Stimulated activated CD8-positive, alpha-beta memory T cell treated with anti-CD3 and anti-CD28 coated beads, Interleukin-12 subunit alpha, Interleukin-12 subunit beta, amount 100 ng/mL, for 1 hour (primary cell): ENCODE results near the gene GLYR1.

ENCODE experiments used
- DNase-seq: peaks from one replicate; pipeline ENCODE4 v3.0.0-alpha.2; 2020; ENCODE audit warnings: low read depth

GLYR1 gene

DNA sequence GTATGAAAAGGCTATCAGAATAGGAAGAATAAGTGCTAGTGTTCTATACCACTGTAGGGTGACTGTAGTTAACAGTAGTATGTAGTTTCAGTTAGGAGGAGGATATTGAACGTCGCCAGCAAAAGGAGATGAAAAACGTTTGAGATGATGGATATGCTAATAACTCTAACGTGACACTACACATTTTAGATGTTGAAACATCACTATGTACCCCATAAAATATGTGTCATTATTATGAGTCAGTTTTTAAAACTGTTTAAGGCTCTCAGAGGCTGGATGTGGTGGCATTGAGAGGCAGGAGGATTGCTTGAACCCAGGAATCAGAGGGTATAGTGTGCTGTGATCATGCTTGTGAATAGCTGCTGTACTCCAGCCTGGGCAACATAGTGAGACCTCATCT is 32.0 kb upstream of the GLYR1 start:
- DNase-seq: no peak

DNA sequence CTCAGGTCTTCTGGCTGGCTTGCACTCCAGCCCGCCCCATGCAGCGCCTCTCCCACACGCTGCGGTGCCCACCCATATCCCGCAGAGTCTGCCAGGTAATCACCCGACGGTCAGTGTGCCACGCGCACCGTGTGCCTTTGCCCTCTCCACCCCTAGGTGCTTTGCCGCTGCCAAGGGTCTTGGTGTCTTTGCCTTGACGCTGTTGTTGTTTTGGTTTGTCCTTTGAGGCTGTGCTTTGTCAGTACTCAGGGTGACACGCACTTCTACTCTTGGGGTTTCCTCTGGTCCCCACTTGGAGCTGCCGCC is 30.2 kb upstream of the GLYR1 start:
- no peak for DNase-seq

DNA sequence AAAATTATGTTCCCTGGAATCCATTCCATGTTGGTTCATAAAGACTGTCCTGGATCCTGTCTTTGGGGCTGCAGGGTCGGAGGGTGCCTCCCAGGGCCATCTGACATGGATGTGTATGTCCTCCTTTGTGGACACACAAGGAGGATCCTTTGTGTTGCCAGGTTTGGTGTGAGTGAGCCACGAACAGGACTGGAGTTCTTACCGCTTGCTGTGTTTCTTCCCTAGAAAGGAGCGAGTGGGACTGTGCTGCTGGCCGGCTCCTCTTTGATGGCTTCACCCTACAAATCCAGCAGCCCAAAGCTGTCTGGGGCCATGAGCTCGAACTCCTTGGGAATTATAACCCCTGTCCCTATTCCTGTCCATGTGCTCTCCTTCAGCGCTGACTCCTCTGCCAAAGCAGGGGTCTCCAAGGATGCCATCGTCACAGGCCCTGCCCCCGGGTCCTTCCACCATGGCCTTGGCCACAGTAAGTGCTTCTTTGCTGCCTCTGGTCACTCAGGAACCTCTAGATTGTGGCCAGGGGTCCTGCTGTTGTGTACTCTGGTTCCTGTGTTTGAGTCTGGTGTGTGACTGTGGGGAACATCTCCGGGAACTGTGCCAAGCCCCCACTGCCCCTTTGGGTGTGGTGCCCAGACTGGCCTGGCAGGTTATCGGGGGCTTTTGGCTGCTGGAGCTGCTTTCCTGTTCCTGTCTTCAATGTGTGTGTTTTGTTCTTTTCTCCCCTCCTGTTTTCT is 29.7 kb upstream of the GLYR1 start:
- DNase-seq: no peak

DNA sequence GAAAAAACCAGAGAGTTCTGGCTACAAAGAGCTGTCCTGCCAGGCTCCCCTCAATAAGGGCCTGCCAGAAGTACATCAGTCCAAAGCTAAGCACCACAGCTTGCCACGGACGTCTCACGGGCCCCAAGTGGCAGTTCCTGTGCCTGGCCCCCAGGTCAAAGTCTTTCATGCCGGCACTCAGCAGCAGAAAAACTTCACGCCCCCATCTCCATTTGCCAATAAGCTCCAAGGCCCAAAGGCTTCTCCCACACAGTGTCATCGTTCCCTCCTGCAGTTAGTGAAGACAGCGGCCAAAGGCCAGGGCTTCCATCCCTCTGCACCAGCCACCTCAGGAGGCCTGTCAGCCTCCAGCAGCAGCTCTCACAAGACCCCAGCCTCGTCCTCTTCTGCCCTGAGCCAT is 27.6 kb upstream of the GLYR1 start:
- no peak for DNase-seq

DNA sequence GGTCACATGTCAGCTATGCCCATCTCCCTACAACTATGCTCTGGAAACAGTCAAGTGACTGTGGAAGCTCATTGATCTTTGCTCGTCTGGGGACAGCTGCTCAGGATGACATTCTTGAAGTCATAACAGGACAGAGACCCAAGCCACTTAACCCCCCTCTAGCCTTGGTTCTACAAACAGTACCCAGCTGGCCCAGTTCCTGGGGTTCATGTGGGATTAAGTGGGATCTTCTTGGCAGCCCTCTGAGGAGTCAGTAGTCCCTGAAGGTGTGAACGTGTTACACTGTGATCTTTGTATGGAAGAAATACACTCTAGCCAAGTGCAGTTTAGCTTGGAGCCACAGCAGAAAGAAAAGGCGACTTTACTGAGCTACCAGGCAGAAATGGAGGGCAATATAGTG is 26.0 kb upstream of the GLYR1 start:
- no peak for DNase-seq

DNA sequence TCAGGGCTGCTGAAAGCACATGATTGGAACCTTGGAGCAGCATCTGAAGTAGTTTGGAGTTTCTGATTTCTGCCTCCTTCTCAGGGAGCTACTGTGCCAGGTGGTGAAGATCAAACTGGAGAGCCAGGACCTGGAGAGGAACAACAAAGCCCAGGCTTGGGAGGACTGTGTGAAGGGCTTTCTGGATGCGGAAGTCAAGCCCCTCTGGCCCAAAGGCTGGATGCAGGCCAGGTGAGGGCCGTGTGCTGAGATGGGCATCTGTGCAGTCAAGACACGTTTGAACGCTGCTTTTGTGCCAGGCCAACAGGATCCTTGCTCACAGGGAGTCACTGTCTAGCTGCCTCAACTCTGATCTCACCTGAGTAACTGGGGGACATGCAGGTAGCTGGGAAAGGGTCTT is 24.0 kb upstream of the GLYR1 start:
- DNase-seq: no peak

DNA sequence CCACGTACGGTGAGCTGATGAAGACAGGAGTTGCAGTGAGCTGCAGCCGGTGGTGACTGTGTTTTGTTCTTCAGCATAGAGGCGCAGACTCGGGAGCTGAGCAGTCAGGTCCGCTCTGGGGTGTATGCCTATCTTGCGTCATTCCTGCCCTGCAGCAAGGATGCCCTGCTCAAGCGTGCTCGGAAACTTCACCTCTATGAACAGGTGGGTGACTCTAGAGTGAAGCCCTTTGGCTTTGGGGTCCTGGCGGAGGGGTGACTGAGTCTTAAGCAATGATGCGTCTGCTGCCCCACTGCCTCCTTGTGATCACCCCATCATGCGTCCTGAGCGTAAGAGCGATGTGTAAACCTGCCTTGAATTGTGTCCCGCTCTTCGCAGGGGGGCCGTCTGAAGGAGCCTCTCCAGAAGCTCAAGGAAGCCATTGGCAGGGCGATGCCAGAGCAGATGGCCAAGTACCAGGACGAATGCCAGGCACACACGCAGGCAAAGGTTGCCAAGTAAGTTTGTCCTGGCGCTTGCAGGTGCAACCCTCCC is 23.1 kb upstream of the GLYR1 start:
- DNase-seq: no peak

DNA sequence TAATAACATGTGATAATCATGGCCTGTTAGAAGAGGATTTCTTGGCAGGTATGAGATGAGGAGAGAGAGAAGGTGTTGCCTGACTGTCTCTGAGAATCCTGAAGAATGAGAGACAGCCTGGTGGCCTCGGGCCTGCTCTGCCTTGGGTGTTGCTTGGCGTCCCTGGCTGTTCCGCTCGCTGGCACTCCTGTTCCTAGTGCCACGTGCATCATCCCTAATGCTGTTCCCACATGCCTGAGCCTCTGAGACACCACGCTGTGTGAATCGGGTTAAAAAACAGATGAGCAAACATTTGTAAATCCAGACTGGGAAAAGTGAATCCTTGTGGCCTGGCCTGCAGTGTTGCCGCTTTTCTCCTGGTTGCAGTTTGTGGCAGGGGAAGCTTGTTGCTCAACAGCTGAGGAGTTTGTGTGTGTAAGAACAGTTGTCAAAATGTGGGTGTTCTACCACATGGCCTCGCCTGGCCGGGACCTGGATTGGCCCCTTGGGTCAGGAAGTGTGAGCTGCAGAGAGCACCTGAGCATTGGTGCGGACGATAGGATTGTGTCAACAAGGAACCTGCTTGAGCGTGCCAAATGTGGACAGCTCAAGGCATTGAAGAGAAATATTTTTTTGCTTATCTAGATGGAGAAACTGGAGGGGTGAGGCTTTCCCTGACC is 22.2 kb upstream of the GLYR1 start:
- DNase-seq: no peak

DNA sequence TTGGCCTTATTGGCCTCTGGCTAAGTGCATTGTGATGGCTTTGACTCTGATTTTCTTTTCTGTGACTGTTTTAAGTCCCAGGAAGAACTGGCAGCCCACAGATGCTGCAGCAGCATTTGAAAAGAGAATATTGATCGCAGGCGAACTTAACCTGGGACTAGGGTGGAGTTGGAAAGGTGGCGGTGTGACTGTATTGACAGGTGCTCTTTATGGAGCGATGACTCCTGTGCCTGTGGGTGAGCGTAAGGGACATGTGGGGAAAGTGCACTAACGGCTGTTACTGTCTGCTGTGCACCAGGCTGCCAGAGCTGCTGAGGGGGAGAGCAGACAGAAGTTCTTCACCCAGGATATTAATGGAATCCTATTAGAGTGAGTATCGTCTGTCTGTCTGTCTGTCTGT is 21.4 kb upstream of the GLYR1 start:
- no peak for DNase-seq

DNA sequence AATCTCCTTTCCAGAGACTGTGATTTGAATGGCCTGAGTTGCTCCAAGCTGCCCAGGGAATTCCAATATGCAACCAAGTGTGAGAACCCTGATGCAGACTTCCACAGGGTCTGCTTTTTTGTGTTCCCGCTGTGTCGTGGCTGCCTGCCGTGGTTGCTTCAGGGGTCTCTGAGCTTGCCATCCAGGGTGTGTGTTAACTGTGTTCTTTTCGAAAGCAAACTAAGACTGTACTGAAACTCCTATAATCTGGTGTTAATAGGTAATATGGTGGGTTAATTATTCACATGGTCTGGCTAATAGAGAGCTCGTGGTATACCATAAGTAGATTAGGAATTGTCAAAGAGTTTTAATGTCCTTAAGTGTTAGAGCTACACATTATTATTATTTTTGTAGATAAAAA is 20.9 kb upstream of the GLYR1 start:
- DNase-seq: no peak

DNA sequence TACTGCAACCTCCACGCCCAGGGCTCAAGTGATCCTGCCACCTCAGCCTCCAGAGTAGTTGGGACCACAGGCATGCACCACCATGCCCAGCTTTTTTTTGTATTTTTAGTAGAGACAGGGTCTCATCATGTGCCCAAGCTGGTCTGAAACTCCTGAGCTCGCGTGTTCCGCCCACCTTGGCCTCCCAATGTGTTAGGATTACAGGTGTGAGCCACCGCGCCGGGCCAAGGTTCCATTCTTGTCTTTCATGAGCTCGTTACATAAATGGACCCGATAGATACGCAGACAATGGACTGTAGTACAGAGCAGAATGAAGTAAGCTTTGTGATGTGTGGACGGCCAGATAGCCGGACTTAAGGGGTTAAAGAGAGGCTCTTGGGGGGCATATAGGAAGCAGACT is 19.5 kb upstream of the GLYR1 start:
- DNase-seq: no peak

DNA sequence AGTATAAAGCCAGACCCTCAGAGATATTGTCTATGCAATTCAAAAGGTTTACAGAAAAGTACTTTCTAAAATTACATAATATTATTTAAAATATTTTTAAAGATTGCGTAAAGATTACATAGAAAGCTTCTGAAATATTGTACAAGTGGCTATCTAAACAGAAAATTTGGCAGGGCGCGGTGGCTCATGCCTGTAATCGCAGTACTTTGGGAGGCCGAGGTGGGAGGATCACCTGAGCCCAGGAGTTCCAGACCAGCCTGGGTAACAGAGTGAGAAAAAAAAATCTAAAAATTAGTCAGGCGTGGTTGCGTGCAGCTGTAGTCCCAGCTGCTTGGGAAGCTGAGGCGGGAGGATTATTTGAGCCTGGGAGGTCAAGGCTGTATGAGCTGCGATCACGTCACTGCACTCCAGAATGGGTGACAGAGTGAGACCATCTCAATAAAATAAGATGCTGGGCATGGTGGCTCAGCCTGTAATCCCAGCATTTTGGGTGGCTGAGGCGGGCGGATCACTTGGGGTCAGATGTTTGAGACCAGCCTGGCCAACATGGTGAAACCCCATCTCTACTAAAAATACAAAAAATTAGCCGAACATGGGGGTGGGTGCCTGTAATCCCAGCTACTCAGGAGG is 18.3 kb upstream of the GLYR1 start:
- DNase-seq: no peak

DNA sequence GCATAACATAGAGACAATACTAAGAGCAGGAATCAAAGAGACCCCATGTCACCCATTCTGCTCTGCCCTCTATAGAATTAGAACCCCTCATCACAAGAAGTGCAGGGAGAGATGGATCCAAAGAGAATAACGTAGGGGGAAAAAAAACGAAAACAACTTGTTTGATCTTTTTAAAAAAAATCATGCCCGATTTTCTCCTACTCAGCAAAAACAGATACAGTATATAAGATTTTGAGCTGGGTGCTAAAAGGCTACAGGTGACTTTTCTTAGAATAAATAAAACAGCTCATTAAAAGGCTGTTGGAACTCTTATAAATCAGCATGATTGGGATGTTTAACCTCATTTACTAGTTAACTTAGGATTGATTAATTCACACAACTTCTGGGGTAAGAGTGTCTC is 17.6 kb upstream of the GLYR1 start:
- no peak for DNase-seq

DNA sequence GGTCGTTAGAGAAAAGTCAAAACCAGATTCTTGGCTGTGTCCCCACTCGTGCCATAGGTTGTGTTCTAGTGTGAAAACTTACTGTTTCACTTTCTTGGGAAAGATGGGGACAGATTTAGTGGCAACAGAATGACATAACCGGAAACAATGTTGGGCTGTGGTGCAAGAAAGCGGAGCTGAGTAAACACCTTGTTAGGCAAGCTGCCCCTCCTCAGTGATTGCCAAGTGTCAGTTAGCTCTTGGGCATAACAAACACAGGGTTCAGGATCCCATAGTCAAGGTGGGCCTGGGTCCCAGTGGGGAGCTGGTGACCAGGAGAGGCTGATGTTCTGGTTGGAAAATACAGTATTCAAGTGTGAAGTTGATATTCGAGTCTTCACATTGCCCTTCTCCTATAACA is 15.6 kb upstream of the GLYR1 start:
- no peak for DNase-seq

DNA sequence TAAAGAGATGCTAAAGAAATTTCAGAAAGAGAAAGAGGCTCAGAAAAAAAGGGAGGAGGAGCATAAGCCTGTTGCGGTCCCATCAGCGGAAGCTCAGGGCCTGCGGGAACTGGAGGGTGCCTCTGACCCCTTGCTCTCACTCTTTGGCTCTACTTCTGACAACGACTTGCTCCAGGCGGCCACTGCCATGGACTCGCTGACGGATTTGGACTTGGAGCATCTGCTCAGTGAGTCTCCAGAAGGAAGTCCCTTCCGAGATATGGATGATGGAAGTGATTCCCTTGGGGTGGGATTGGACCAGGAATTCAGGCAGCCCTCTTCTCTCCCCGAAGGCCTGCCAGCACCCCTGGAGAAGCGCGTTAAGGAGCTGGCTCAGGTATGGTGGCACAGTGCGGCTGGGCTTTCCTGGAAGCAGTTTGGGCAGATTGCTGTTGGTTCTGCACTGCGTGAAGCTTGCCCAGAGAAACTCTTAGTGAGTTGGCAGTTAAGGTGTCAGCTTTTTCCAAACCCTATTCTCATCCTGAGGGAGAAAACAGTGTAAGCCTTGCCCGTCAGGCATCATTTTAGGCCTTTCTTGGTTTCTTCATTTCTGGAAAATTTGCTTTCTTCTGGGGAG is 13.7 kb upstream of the GLYR1 start:
- no peak for DNase-seq

DNA sequence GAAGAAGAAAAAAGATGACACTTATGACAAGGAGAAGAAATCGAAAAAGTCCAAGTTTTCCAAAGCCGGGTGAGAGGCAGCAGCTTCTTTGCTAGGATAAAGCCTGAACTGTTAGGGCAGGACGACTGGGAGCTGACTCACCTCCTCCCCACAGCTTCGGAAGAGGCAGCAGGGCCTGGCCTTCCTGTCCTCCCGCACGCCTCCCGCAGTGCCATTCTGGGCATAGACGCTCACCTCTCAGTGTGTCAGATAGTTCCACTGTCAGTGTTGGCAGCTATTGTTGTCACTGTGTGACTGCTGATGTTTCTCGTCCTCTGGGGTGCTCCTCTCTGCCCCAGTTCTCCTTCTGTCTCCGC is 12.8 kb upstream of the GLYR1 start:
- DNase-seq: no peak

DNA sequence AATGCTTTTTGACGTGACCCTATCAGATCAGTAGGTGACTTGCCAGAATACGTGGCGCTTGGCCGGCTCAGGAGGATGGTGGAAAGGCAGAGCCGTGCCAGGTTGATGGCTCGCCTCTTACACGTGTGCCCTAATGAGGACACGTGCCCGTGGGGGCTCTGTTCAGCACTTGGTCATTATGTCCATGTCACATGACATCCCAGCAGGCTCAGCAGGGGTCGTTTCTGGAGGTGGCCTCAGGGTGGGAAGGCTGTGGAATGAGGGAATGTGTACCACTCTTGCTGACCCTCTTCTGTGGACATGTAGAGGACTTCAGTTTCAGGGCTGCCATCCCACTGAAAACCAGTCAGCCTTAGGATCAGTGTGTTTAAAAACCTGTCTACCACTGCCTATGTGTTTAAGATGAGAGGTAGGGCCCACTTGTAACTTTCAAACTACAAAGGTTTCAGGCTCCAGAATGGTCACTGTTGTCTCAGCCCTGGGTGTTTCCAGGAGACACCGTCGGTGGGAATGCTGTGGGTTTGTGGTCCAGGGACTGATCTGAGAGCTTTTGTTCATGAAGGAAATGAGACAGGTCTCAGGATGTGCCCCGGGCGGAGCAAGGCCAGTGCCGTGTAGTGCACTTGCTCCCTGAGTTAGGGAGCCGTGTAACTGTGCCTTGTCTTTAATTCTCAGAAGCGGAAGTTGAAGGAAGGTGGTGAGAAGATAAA is 12.3 kb upstream of the GLYR1 start:
- no peak for DNase-seq

DNA sequence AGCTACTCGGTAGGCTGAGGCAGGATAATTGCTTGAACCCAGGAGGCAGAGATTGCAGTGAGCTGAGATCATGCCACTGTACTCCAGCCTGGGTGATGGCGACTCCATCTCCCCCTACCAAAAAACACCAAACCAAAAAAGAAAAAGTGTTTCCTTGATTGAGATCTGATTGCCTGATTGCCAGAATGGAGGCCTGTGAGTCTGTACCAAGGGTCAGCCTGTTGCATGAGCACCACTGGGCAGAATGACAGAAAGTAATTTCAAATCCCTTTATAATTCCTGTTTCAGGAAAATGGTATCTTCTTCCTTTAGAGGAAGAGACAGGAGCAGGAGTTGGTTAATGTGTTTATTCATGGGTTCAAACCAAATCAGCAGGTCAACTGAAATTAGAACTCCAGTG is 8.7 kb upstream of the GLYR1 start:
- no peak for DNase-seq

DNA sequence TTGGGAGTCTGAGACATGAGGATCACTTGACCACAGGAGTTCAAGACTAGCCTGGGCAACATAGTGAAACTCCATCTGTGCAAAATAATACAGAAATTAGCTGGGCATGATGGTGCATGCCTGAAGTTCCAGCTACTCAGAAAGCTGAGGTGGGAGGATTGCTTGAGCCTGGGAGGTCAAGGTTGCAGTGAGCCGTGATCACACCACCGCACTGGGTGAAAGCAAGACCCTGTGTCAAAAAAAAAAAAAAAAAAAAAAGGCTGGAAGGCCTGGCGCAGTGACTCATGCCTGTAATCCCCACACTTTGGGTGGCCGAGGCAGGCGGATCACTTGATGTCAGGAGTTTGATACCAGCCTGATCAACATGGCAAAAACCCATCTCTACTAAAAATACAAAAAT is 8.3 kb upstream of the GLYR1 start:
- no peak for DNase-seq

DNA sequence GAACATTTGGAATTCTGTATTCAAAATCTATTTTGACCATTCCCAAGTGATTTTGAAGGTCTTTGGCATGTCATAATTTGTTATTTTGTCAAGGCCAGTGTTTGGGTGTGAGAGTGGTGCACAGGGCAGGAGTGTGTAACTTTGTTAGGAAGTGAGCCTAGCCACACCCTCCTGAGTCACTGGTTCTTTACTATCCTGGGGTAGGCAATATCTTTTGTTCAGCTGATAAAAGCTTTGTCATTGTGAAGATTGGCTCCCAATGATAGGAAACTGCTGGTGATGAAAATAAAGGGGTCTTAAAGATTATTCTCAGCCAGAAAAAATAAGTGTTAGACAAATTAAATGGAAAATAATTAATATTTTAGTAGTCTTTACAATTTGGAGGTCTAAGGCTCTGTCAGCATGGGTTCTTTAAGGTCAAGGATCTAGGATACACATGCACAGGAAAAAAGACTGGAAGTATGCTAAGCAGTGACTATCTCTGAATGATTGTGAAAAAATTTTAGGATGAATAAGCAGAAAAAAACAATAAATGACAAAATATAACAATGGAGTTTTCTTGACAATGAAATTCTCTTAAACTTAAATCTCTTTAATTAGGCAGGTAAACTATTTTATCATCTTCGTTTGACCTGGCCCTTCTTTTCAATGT is 5.3 kb upstream of the GLYR1 start:
- no peak for DNase-seq

DNA sequence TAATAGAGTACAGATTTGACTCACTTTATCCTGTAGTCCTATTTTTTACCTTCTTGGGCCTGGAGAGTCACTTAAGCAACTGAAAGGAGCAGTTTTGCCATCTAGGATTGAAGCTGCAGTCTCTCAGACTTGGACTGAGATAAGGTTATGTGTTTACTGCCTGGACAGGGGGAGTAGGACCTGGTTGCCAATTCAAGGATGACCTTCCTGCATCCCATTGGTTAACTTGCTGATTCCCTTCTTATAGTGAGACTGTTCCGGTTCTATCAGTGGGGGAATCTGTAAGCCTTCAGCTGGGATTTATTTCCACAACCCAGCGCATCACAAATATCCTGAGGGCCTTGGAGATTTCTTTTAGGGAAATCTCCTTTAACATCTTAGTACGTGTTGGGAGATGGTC is 3.1 kb upstream of the GLYR1 start:
- no peak for DNase-seq
